Measurements from ENCODE around the gene GPR108. TPM values are rescaled to one million over a fixed set of nuclear protein-coding genes. Genes with fewer than 3 reads are reported as not detected.
"Not testable (repeated sequence)": the region's sequence is repeated elsewhere in the genome, so short reads cannot be mapped to it uniquely, and the experiment has no call there.

The GPR108 gene
- total RNA-seq, 2 donors from 2014 or later = 124 to 128 TPM

DNA sequence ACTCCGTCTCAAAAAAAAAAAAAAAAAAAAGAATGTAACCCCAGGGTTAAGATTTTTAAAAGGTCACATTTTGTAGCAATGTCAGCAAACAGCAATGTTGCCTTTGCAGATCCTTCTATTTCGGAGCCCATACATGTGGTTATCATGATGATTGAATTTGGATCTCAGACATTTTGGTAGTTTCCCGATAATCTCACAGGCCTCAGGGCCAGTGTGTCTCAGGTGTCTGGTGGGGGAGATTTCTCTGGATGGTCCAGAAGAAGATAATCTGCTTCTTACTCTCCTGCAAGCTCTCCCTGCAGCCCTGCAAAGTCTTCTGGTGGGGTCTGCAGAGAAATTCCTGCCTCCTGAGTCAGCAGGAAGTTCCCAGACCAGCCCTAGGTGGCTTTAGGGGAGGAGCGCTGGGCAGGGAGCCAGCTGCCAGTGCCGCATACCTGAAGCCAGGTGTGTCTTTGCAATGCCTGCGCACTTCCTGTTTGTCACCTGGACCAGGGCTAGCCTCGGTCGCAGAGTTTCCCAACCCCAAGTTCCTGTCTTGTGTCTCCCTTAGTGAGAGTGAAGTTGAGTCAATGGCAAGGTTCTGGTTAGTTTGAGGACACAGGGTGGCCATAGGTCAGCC lies 28.5 kb upstream of the GPR108 start:
- DNase-seq (peak; percentile 95), ATAC-seq (peak; percentile 70)
- intact Hi-C loops (cut with DNase I, micrococcal nuclease) = loop anchor here in 1 of 2 donors (2.0 kb wide), 1 partner anchor 97 kb away; no protein-coding TSS in a partner anchor

DNA sequence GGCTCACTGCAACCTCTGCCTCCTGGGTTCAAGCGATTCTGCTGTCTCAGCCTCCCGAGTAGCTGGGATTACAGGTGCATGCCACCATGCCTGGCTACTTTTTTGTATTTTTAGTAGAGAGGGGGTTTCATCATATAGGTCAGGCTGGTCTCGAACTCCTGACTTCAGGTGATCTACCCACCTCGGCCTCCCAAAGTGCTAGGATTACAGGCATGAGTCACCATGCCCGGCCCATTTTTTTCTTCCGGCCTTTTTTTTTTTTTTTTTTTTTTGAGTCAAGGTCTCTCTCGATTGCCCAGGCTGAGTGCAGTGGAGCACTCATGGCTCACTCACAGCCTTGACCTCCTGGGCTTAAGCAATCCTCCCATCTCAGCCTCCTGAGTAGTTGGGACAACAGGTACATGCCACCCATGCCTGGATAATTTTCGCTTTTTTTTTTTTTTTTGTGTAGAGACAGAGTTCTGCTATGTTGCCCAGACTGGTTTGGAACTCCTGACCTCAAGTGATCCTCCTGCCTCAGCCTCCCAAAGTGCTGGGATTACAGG lies 24.9 kb upstream of the GPR108 start:
- intact Hi-C loops (cut with DNase I, micrococcal nuclease); DNase-seq; ATAC-seq: not testable (repeated sequence)

DNA sequence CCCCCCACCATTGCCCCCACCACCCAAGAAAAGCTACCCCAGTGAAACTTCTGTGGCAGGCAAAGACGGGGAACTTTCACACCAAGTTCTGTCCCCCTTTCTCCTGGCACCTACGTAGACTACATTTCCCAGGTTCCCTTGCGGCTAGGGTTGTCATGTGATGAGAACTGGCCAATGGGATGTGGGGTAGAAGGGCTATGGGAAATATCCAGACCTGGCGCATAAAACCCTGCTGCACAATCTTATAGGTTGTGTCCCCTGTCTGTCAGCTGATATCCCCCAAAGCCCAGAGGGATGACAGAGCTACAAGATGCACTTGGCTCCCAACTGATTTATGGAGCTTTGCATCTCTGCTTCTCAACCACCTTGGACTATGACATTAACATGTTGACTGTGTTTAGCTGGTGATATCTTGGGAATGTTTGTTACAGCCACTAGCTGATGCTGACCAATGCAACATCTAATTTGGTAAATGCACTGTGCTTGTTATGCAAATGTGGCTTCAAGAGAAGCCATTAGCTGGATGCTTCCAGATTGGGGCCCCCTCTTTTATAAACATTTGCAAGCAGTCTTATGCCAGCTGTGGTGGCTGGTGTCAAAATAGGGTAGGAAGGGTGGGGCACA lies 23.8 kb upstream of the GPR108 start:
- no peak for DNase-seq
- ATAC-seq = no peak
- intact Hi-C loops (cut with DNase I, micrococcal nuclease) = no loop called here

DNA sequence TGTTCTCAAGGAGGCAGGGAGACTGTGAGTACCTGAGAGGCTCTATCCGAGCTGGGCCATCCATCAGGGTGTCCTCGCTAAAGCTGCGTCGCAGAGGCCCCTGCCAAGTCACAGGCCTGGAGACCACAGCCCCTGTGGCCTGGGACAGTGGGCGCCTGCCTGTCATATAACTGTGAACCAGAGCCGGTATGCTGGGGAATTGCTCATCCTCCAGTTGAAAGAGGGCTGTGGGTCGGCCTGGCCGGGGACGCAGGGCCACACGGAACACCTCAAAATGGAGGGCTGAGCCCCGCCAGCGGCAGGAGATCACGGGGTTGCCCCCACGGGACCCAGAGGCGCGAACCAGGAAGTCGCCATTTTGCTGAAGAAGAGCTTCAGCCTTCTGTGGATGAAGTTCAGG lies 23.2 kb upstream of the GPR108 start:
- no peak for ATAC-seq
- DNase-seq = no peak
- intact Hi-C loops (cut with DNase I, micrococcal nuclease) = no loop called here

DNA sequence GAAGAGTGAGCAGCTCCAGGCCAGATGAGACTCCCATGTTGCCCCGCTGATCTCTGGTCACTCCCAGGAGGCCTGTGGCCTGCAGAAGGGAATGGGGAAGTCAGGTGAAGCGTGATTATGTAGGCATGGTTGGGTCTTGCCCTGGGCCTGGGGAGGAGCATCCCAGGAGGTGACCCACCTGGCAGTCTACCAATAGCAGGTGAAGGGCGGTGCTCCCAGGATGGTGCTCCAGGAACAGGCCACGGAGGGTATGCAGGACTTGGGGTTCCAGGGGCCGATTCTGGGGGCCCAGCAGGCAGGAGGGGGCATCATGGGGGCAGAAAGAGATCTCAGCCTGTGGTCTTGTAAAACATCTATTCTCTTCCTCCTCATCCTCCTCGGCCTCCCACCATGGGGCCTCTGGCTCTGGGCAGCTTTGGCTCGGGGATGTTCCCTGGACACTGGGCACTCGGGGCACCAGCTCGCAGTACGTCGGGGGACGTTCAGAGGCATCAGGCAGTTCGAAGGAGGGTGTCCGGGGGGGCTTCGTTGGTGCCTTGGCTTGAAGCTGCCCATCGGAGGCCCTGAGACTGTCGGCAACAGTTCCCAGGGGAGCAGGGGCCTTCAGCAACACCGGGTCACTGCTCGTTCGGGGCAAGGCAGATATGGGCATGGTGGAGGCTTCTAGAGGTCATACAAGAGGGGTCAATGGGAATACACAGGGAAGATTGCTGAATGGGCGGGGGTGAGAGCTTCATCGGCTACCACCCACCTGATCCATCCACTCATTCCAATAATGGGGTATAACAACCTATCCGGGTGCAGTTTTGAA lies 17.5 kb upstream of the GPR108 start:
- ATAC-seq = no peak
- intact Hi-C loops (cut with DNase I, micrococcal nuclease) = no loop called here
- DNase-seq = no peak

DNA sequence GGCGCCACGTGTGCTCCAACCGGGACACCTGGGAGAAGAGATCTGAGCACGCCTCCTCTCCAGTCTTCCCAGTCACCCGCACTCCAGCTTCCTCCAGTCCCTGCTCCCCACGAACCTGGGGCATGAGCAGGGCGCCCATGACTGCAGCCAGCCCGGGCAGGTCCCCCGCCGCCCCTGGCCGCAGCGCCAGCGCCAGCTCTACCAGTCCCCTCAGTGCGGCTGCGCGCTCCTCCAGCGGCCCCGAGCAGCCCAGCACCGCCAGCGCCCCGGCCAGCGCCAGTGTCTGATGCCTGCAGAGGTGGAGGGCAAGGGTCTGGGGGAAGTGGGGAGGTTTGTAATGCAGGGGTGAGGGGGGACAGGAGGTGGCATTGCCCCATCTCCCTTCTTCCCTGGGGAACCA lies 16.8 kb upstream of the GPR108 start:
- DNase-seq (no peak), ATAC-seq (no peak)
- intact Hi-C loops (cut with DNase I, micrococcal nuclease) = no loop called here

DNA sequence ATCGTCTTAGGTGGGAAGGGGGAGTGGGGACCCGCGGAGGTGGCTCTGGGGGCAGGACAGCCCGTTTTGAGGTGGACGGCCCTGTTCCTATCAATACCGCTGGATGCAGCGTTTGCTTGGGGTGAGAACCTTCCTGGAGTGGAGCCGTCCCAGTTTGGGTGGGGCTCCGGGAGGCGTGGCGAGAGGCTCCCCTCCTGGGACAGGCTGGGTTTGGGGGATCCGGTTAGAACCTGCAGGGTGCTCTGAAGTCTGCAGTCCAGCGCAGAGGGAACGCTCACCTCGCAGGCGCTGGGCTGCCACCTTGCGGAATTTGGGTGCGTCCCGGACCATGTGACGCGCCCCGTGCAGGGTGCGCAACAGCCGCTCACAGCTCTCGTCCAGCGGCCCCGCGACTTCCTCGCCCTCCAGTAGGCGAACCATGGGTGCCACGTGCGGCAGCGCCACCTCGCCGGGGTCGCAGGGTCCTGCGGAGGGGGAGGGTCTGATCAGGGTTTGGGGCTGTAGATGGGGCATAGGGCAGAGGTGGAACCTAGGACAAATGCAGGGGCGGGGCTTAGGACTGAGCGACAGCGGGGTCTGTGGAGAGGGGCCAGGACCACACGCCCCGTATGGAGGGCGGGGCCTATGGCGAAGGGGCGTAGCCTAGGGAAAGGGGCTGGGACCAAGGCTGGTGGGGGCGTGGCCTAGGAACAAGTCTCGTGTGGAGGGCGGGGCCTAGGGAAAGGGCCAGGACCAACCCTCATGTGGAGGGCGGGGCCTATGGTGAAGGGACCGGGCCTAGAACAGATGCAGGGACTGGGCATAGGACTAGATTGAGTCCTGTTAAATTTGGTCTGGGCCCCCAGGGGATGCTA lies 16.0 kb upstream of the GPR108 start:
- ATAC-seq = peak; percentile 79
- intact Hi-C loops (cut with DNase I, micrococcal nuclease) = no loop called here
- DNase-seq = peak; percentile 94 to 95

DNA sequence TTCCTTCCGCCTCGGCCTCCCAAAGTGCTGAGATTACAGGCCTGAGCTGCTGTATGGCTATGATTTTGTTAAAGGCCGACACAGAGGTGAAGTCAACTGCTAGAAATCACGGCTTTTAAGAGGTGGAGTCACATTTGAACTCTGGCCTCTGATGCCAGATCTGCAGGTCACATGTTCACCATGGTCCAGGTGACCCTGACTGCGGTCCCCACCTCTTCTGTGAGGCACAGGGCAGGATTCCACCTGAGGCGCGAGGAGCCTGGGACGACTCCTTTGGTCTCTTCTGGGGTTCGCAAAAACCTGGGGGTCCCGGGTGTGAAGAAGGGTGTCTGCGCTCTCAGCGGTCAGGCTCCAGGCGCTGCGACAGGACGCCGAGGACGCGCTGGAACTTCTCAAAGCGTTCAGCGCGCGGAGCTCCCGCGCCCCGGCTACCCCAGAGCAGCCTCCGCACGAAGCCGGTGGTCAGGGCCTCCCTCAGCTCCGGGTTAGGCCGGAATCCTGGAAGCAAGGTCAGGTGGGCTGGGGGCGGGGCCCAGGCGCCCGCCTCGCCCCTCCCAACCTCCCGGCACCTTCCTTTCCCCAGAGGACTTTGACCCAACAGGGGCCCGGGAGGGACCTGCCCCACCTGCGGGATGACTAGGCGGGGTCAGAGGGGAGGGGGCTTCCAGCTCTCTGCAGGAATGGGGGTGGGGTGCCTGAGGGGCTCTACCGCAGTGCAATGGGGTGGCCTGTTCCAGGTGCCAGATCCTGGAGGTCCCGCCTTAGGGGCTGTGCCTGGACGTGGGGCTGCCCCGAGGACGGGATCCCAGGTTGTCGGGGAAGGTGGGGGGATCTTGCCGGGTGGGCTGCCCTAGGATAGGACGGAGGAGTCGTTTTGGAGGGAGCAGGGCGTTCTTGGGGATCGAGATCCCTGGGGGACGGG lies 15.1 kb upstream of the GPR108 start:
- peak; percentile 84 to 89 for DNase-seq
- peak; percentile 74 for ATAC-seq
- intact Hi-C loops (cut with DNase I, micrococcal nuclease) = no loop called here

DNA sequence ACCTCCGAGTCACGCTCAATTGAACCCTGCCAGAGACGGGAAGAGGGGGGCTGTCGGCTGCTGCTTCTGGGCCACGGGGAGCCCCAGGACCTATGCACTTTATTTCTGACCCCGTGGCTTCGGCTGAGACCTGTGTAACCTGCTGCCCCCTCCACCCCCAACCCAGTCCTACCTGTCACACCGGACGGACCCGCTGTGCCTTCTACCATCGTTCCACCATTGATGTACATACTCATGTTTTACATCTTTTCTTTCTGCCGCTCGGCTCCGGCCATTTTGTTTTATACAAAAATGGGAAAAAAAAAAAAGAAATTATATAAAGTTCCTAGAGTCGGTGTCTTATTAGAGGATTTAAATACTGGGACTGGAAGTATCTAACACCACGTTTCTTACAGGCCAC lies 13.8 kb upstream of the GPR108 start:
- intact Hi-C loops (cut with DNase I, micrococcal nuclease) = no loop called here
- ATAC-seq = no peak
- no peak for DNase-seq

DNA sequence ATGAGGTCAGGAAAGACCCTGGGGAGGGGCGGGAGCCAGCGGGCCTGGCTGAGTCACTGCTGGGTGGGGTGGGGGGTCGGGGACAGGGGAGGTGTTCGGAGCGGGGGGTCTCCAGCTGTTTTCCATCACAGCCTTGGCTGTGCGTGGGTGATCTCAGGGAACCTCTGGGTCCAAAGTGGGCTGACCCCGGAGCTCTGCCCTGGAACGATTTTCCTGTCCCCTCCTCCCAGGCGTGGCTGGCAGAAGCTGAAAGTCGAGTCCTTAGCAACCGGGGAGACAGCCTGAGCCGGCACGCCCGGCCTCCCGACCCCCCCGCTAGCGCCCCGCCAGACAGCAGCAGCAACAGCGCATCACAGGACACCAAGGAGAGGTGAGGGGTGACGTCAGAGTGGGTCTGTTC lies 12.7 kb upstream of the GPR108 start:
- DNase-seq (peak in 1 of 2 donors; percentile 38), ATAC-seq (no peak)
- intact Hi-C loops (cut with DNase I, micrococcal nuclease) = no loop called here

DNA sequence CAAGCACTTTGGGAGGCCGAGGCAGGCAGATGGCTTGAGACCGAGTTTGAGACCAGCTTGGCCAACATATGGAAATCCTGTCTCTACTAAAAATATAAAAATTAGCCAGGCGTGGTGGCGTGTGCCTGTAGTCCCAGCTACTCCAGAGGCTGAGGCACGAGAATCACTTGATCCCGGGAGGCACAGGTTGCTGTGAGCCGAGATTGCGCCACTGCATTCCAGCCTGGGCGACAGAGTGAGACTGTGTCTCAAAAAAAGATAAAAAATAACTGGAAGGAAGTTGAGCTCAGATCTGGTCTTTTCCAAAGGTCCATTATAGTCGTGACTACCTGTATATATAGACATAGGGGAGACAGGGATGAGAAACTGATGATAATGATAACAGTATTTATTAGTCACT lies 11.2 kb upstream of the GPR108 start:
- intact Hi-C loops (cut with DNase I, micrococcal nuclease) = loop anchor here in 1 of 2 donors (10.0 kb wide), 1 partner anchor 106 kb away; no protein-coding TSS in a partner anchor
- not testable (repeated sequence) for DNase-seq, ATAC-seq

DNA sequence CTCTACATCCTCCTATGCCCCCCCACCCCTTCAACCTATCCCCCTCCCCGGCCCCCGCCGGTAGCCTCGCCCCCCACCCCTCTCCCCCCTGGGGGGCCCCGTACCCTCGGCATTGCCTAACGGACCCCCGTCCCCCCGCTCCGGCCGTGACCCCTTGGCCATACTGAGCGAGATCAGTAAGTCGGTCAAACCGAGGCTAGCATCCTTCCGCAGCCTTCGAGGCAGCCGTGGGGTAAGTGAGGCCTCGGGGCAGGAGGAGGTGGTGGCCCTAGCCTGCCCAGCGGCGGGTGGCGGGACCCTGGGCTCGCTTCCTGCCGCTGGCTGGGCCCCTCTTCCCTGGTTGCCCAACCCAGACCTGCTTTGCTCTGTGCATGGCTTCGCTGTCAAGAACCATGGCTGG lies 8.6 kb upstream of the GPR108 start:
- no peak for ATAC-seq
- no peak for DNase-seq
- intact Hi-C loops (cut with DNase I, micrococcal nuclease) = loop anchor here in 1 of 2 donors (10.0 kb wide), 1 partner anchor 109 kb away; no protein-coding TSS in a partner anchor

DNA sequence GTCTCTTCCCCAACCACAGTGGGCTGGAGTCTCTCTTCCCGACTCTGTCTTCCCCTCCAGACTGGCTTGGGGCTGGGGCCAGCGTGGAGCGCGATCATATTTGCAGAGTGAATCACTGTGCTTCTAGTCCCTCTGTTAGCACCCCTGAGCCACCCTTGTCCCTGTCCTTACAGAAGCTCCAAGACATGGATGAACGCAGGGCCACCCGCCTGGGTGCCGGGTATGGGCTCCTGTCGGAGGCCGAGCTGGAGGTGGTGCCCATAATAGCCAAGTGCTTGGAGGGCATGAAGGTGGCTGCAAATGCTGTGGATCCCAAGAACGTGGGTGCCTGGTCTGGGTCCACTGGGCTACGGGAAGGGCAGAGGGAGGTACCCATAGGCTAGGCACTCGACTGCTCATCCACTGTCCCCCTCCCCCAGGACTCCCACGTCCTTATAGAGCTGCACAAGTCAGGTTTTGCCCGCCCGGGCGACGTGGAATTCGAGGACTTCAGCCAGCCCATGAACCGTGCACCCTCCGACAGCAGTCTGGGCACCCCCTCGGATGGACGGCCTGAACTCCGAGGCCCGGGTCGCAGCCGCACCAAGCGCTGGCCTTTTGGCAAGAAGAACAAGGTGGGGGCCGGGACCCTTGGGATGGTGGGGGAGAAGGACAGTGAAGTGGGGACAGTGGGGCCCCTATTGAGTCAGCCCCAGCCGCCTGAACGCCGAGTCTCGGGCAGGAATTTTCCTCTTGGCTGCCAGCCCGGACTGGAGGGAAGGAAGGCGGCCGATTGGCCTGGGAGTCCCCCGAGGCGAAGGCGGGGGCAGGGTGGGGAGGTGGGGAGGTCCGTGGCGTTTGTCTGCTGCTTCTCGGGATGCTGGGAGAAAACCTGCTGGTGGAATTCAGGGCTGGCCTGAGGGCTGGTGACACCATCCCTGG lies 7.3 kb upstream of the GPR108 start:
- DNase-seq = peak; percentile 86 to 87
- peak; percentile 72 for ATAC-seq
- intact Hi-C loops (cut with DNase I, micrococcal nuclease) = loop anchor here in 1 of 2 donors (10.0 kb wide), 1 partner anchor 110 kb away; no protein-coding TSS in a partner anchor

DNA sequence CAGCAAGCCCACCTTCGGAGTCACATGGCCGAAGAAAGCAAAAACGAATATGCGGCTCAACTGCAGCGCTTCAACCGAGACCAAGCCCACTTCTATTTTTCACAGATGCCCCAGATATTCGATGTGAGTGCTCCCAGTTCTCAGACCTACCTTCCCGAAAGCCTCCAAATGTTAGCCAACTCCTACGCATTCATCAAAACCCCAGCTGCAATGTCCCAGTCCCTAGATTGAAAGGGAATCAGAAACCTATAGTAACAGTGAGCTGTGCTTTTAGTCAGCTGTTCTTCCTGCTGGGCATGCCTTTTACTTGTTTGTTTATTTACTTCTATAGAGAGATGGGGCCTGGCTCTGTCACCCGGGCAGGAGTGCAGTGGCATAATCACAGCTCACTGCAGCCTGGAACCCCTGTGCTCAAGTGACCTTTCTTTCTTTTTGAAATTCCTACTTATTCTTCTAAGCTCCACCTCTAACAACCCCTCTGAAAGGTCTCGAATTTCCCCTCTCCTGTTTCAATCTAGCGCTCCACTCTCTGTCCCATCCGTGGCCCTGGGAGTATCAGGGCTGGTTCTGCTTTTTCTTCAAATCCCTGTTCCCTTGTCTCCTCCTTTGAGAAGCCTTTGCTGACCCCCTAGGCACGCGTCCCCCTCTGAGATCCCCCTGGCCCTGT lies 6.5 kb upstream of the GPR108 start:
- no peak for DNase-seq
- intact Hi-C loops (cut with DNase I, micrococcal nuclease) = loop anchor here in 1 of 2 donors (10.0 kb wide), 1 partner anchor 111 kb away; no protein-coding TSS in a partner anchor
- ATAC-seq = no peak

DNA sequence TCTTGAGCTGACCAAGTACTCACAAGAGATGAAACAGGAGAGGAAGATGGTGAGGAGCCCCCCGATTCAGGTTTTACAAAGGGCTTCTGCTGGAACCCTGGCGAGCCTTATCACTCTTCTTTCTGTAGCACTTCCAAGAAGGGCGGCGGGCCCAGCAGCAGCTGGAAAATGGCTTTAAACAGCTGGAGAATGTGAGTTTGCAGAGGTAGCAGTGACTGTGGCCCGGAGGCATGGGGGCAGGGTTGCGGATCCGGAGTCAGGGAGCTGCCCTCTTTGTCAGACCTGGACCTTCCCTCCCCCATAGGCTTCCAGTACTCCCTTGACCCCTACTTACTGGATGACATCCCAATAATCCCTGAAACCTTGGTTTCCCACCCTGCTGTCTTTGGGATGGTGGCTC lies 5.7 kb upstream of the GPR108 start:
- no peak for ATAC-seq
- intact Hi-C loops (cut with DNase I, micrococcal nuclease) = loop anchor here in 1 of 2 donors (10.0 kb wide), 1 partner anchor 112 kb away; no protein-coding TSS in a partner anchor

More for the DNA sequence above, 5.7 kb upstream of the GPR108 start:
- DNase-seq = no peak

Measured in left colon (tissue), 2 donors.